HG02623 (cell line): ENCODE data around the gene LAD1.

ENCODE experiments used
- ATAC-seq: cut with Tn5 transposase; IDR thresholded peaks from one replicate; pipeline ENCODE4 v1.9.1; 2021; ENCODE audit warnings: moderate library complexity; ENCODE audit not compliant: unreplicated experiment

The LAD1 gene

GRCh38 chr1:201369209-201369608 is 29.9 kb downstream of the LAD1 start:
- no peak for ATAC-seq

GRCh38 chr1:201366696-201367095 is 32.4 kb downstream of the LAD1 start:
- ATAC-seq = no peak

GRCh38 chr1:201365251-201365650 is 33.9 kb downstream of the LAD1 start:
- no peak for ATAC-seq

GRCh38 chr1:201364808-201365105 is 34.4 kb downstream of the LAD1 start:
- ATAC-seq = no peak

- ATAC-seq = no peak
Observed at GRCh38 chr1:201363467-201363866, 35.7 kb downstream of the LAD1 start.

- no peak for ATAC-seq
Observed at GRCh38 chr1:201362906-201363305, 36.2 kb downstream of the LAD1 start.

GRCh38 chr1:201361652-201362504 is 37.2 kb downstream of the LAD1 start:
- ATAC-seq = no peak

- ATAC-seq = no peak
Observed at GRCh38 chr1:201360901-201361651, 38.0 kb downstream of the LAD1 start.

GRCh38 chr1:201360486-201360885 is 38.6 kb downstream of the LAD1 start:
- ATAC-seq = no peak

- ATAC-seq = no peak
Observed at GRCh38 chr1:201359873-201360210, 39.3 kb downstream of the LAD1 start.

- no peak for ATAC-seq
Observed at GRCh38 chr1:201359031-201359872, 39.9 kb downstream of the LAD1 start.

- no peak for ATAC-seq
Observed at GRCh38 chr1:201358596-201358995, 40.5 kb downstream of the LAD1 start.

GRCh38 chr1:201357636-201358348 is 41.3 kb downstream of the LAD1 start:
- ATAC-seq = no peak

- no peak for ATAC-seq
Observed at GRCh38 chr1:201357211-201357610, 41.9 kb downstream of the LAD1 start.

- no peak for ATAC-seq
Observed at GRCh38 chr1:201356701-201357100, 42.4 kb downstream of the LAD1 start.

- ATAC-seq = no peak
Observed at GRCh38 chr1:201356236-201356635, 42.9 kb downstream of the LAD1 start.

- no peak for ATAC-seq
Observed at GRCh38 chr1:201355471-201355870, 43.7 kb downstream of the LAD1 start.

- no peak for ATAC-seq
Observed at GRCh38 chr1:201354901-201355295, 44.2 kb downstream of the LAD1 start.

- no peak for ATAC-seq
Observed at GRCh38 chr1:201354151-201354900, 44.8 kb downstream of the LAD1 start.

GRCh38 chr1:201353186-201353940 is 45.8 kb downstream of the LAD1 start:
- ATAC-seq = no peak
